ENCODE data around the gene SH3RF2.

Gene SH3RF2

GRCh38 chr5:146005723-146006122, 69.3 kb downstream of the SH3RF2 start:
- H3K4me2 ChIP-seq = no peak overlapping the region
- TF ChIP-seq, protein P1, sequence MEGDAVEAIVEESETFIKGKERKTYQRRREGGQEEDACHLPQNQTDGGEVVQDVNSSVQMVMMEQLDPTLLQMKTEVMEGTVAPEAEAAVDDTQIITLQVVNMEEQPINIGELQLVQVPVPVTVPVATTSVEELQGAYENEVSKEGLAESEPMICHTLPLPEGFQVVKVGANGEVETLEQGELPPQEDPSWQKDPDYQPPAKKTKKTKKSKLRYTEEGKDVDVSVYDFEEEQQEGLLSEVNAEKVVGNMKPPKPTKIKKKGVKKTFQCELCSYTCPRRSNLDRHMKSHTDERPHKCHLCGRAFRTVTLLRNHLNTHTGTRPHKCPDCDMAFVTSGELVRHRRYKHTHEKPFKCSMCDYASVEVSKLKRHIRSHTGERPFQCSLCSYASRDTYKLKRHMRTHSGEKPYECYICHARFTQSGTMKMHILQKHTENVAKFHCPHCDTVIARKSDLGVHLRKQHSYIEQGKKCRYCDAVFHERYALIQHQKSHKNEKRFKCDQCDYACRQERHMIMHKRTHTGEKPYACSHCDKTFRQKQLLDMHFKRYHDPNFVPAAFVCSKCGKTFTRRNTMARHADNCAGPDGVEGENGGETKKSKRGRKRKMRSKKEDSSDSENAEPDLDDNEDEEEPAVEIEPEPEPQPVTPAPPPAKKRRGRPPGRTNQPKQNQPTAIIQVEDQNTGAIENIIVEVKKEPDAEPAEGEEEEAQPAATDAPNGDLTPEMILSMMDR (conservative IDR thresholded peaks at IDR 0.05; ENCODE audit: low read depth, low read length) = no peak
- no peaks in the 10 kb centered on the region for H3K4me1 ChIP-seq (ENCODE audit: low read depth, poor library complexity, severe bottlenecking)
- no peak overlapping the region for H3K27ac ChIP-seq
- no peaks in the 10 kb centered on the region for H3K36me3 ChIP-seq (ENCODE audit: insufficient read depth)
- no peaks in the 10 kb centered on the region for H4K20me1 ChIP-seq (ENCODE audit: insufficient read depth)
- no peak overlapping the region for H2AFZ ChIP-seq (ENCODE audit: low read depth)
- H3K79me2 ChIP-seq (ENCODE audit: insufficient read depth, low read depth) = no peaks in the 10 kb centered on the region
- H3K27me3 ChIP-seq (ENCODE audit: insufficient read depth, low read depth) = no peaks in the 10 kb centered on the region
- H3K9ac ChIP-seq = no peak overlapping the region
- H3K4me3 ChIP-seq (IDR thresholded peaks at IDR 0.05; ENCODE audit: insufficient read depth, low read depth, low read length) = no peak overlapping the region

GRCh38 chr5:146006470-146007190, 70.3 kb downstream of the SH3RF2 start:
- no peaks in the 10 kb centered on the region for H4K20me1 ChIP-seq (ENCODE audit: insufficient read depth)
- no peaks in the 10 kb centered on the region for H3K27me3 ChIP-seq (ENCODE audit: insufficient read depth, low read depth)
- no peak overlapping the region for H3K27ac ChIP-seq
- H3K9ac ChIP-seq = no peak overlapping the region
- TF ChIP-seq, protein P1 (conservative IDR thresholded peaks at IDR 0.05; ENCODE audit: low read depth, low read length) = no peak
- no peak overlapping the region for H3K4me3 ChIP-seq (IDR thresholded peaks at IDR 0.05; ENCODE audit: insufficient read depth, low read depth, low read length)
- no peak overlapping the region for H3K4me2 ChIP-seq
- H2AFZ ChIP-seq (ENCODE audit: low read depth) = no peak overlapping the region
- H3K79me2 ChIP-seq (ENCODE audit: insufficient read depth, low read depth) = no peaks in the 10 kb centered on the region
- H3K4me1 ChIP-seq (ENCODE audit: low read depth, poor library complexity, severe bottlenecking) = no peaks in the 10 kb centered on the region
- H3K36me3 ChIP-seq (ENCODE audit: insufficient read depth) = no peaks in the 10 kb centered on the region

DNA sequence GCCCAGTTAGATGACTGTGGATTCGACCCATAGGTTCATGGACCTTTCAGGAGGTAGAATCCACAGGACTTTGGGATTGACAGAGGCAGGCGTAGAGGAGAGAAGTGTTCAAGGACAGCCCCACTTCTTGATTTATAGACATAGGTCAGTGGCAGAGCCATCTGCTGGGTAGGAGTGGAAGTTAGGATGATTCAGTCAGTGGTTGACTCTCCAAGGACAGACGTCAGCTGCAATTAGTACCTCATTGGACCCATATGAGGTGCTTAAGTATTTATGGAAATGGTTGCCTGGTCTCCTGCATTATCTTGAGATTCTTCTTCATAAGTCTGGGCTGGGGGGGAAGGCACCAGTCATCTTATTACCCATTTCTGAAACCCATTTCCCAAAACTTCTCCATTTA, 70.9 kb downstream of the SH3RF2 start:
- no peak overlapping the region for H2AFZ ChIP-seq (ENCODE audit: low read depth)
- no peak overlapping the region for H3K4me3 ChIP-seq (IDR thresholded peaks at IDR 0.05; ENCODE audit: insufficient read depth, low read depth, low read length)
- TF ChIP-seq, protein P1 (conservative IDR thresholded peaks at IDR 0.05; ENCODE audit: low read depth, low read length) = no peak
- H3K27ac ChIP-seq = no peak overlapping the region
- H3K4me1 ChIP-seq (ENCODE audit: low read depth, poor library complexity, severe bottlenecking) = no peaks in the 10 kb centered on the region
- H3K9ac ChIP-seq = no peak overlapping the region
- no peaks in the 10 kb centered on the region for H3K79me2 ChIP-seq (ENCODE audit: insufficient read depth, low read depth)
- no peaks in the 10 kb centered on the region for H3K36me3 ChIP-seq (ENCODE audit: insufficient read depth)
- no peaks in the 10 kb centered on the region for H4K20me1 ChIP-seq (ENCODE audit: insufficient read depth)
- H3K27me3 ChIP-seq (ENCODE audit: insufficient read depth, low read depth) = no peaks in the 10 kb centered on the region
- H3K4me2 ChIP-seq = no peak overlapping the region

GRCh38 chr5:146007989-146008388, 71.6 kb downstream of the SH3RF2 start:
- no peaks in the 10 kb centered on the region for H3K36me3 ChIP-seq (ENCODE audit: insufficient read depth)

More at GRCh38 chr5:146007989-146008388, 71.6 kb downstream of the SH3RF2 start:
- H3K4me2 ChIP-seq = no peak overlapping the region
- no peak overlapping the region for H3K9ac ChIP-seq
- no peaks in the 10 kb centered on the region for H3K79me2 ChIP-seq (ENCODE audit: insufficient read depth, low read depth)
- no peak overlapping the region for H2AFZ ChIP-seq (ENCODE audit: low read depth)
- no peak overlapping the region for H3K4me3 ChIP-seq (IDR thresholded peaks at IDR 0.05; ENCODE audit: insufficient read depth, low read depth, low read length)
- H3K4me1 ChIP-seq (ENCODE audit: low read depth, poor library complexity, severe bottlenecking) = no peaks in the 10 kb centered on the region
- no peaks in the 10 kb centered on the region for H4K20me1 ChIP-seq (ENCODE audit: insufficient read depth)
- no peaks in the 10 kb centered on the region for H3K27me3 ChIP-seq (ENCODE audit: insufficient read depth, low read depth)
- TF ChIP-seq, protein P1 (conservative IDR thresholded peaks at IDR 0.05; ENCODE audit: low read depth, low read length) = no peak
- H3K27ac ChIP-seq = no peak overlapping the region

All from KMS-11 (cell line).